Kidney (tissue), 14 donors: Measurements from ENCODE around the gene MANSC1. TPM values are rescaled to one million over a fixed set of nuclear protein-coding genes. Genes with fewer than 3 reads are reported as not detected.

ENCODE experiments used
- DNase-seq, 5 donors: peaks; one replicate each; pipeline ENCODE4 v3.0.0-alpha.2; 2013 to 2020
- FAIRE-seq: peaks from 2 replicates; lab custom pipeline; 2012; peaks lifted over from hg19 to GRCh38; lab: Jason Lieb, UNC
- H3K27ac ChIP-seq, 2 donors: one replicate each; pipeline ENCODE4 v1.7.0; 2013; ENCODE audit warnings: low read depth in 2 of 2, low read length in 2 of 2, inconsistent platforms in 1 of 2
- H3K27me3 ChIP-seq: one replicate; pipeline ENCODE4 v1.7.1; 2013; ENCODE audit warnings: low read length, inconsistent platforms; ENCODE audit not compliant: control insufficient read depth, insufficient read depth
- H3K36me3 ChIP-seq, 3 donors: one replicate each; pipeline versions ENCODE4 v1.7.0 to v1.7.1; 2013; ENCODE audit warnings: low read length in 3 of 3, control low read depth in 1 of 3, inconsistent platforms in 1 of 3; ENCODE audit not compliant: insufficient read depth in 3 of 3, control insufficient read depth in 2 of 3
- H3K4me1 ChIP-seq, 3 donors: one replicate each; pipeline versions ENCODE4 v1.7.0 to v1.7.1; 2013; ENCODE audit warnings: low read length in 3 of 3, inconsistent platforms in 1 of 3, low read depth in 1 of 3; ENCODE audit not compliant: control insufficient read depth in 2 of 3, insufficient read depth in 2 of 3
- H3K4me3 ChIP-seq, 3 donors: one replicate each; pipeline versions ENCODE4 v1.7.0 to v1.8.1; 2013; ENCODE audit warnings: low read length in 3 of 3, control low read depth in 1 of 3, inconsistent platforms in 1 of 3
- H3K9ac ChIP-seq, 3 donors: one replicate each; pipeline versions ENCODE4 v1.7.0 to v1.7.1; 2013; ENCODE audit warnings: low read length in 3 of 3, control low read depth in 1 of 3, inconsistent platforms in 1 of 3
- H3K9me3 ChIP-seq, 3 donors: one replicate each; pipeline versions ENCODE4 v1.7.0 to v1.7.1; 2013; ENCODE audit warnings: low read length in 3 of 3, control low read depth in 1 of 3, inconsistent platforms in 1 of 3; ENCODE audit not compliant: control insufficient read depth in 2 of 3, insufficient read depth in 1 of 3
- CTCF ChIP-seq: IDR thresholded peaks from 3 replicates; pipeline ENCODE4 v1.5.1; 2012; ENCODE audit warnings: mild to moderate bottlenecking, moderate library complexity, borderline replicate concordance; ENCODE audit not compliant: insufficient read depth; ENCODE audit errors: extremely low read depth
- intact Hi-C: fragments of 100-400 bp; cut with DNase I; formaldehyde crosslinking; loops from one replicate; pipeline ENCODE4 v1.11.1; 2022
- polyA plus RNA-seq: library from polyadenylated mRNA; stranded (reverse); fragments of 350-450 nt; fragmentation: Illumina TruSeq; extraction: RNeasy Lipid Tissue Mini Kit (QIAGEN cat#74804); gene quantifications from one replicate; pipeline ENCODE4 v1.2.3, GENCODE V29; 2014; ENCODE audit warnings: low read depth, low replicate concordance; ENCODE audit not compliant: insufficient read depth
- total RNA-seq: library from RNA; stranded (reverse); fragmentation: NEBNext Ultra II Directional; extraction: Animal tissue kit (Norgen Biotek cat#: 25700); gene quantifications from one replicate; pipeline ENCODE4 v1.2.1, GENCODE V29; 2021
- donor health status: control.
- donor health status: control.
- donor health status: control.
- donor health status: control.
- donor health status: control.
- donor health status: DM: yes; HTN: yes; CAD: no.
- donor health status: Normal renal cell carcinoma (clear cell type).

The MANSC1 gene
- total and polyA plus RNA-seq, 2 donors from 2014 or later = 14.1 to 38.7 TPM

GRCh38 chr12:12393171-12393570 is 43.1 kb upstream of the MANSC1 start:
- FAIRE-seq = no peak
- Histone ChIP-seq H3K4me1 (peaks cover 0 to 3% (median 0%) of the 10 kb centered on the region in 3 donors), H3K36me3 (no peaks in the 10 kb centered on the region), H3K27me3 (no peaks in the 10 kb centered on the region), H3K9me3 (no peaks in the 10 kb centered on the region), H3K27ac (no peak overlapping the region), H3K4me3 (no peak overlapping the region), H3K9ac (no peak overlapping the region)
- no peak for TF ChIP-seq CTCF
- intact Hi-C loops = no loop called here
- DNase-seq = no peak

DNA sequence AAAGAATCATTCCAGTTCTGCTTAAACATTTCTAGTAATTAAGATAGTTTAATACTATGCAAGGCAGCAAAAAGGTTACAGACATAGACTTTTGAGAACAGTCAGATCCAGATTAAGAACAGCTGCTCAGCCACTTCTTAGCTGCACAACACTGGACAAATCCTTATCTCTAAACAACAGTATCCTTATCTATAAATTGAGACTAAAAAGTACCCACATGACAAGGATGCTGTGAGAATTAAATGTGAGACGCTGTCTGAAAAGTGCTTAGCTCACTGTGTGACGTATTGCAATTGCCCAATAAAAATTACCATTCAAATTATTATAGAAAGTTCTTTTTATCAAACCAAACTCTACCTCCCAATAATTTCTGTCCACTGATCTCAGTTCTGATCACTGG is 42.4 kb upstream of the MANSC1 start:
- Histone ChIP-seq H3K27ac (no peak overlapping the region), H3K36me3 (no peaks in the 10 kb centered on the region), H3K27me3 (no peaks in the 10 kb centered on the region), H3K4me1 (no peaks in the 10 kb centered on the region), H3K9ac (no peak overlapping the region), H3K9me3 (no peaks in the 10 kb centered on the region), H3K4me3 (no peak overlapping the region)
- TF ChIP-seq CTCF = no peak
- intact Hi-C loops = no loop called here
- DNase-seq (peak in 1 of 5 donors; percentile 19), FAIRE-seq (no peak)

- no peaks in the 10 kb centered on the region for H3K4me1 ChIP-seq
- intact Hi-C loops = no loop called here
- H3K9ac ChIP-seq = no peak overlapping the region
- DNase-seq (no peak), FAIRE-seq (no peak)
- no peaks in the 10 kb centered on the region for H3K36me3 ChIP-seq
- no peak overlapping the region for H3K4me3 ChIP-seq
- H3K9me3 ChIP-seq = no peaks in the 10 kb centered on the region
- no peaks in the 10 kb centered on the region for H3K27me3 ChIP-seq
- no peak overlapping the region for H3K27ac ChIP-seq
- no peak for TF ChIP-seq CTCF
These were observed 37.5 kb upstream of the MANSC1 start for GRCh38 chr12:12387501-12387900.
